Measurements from ENCODE around the gene CPE. TPM values are rescaled to one million over a fixed set of nuclear protein-coding genes. Genes with fewer than 3 reads are reported as not detected.

Gene CPE
- total RNA-seq, 1 experiment from 2014 or later: 29.3 TPM

GRCh38 chr4:165361810-165362209, 17.0 kb upstream of the CPE start:
- no peaks in the 10 kb centered on the region for H4K20me1 ChIP-seq (ENCODE audit: insufficient read depth)
- H3K27me3 ChIP-seq (ENCODE audit: insufficient read depth, low read length): no peaks in the 10 kb centered on the region
- no peaks in the 10 kb centered on the region for H3K9me2 ChIP-seq (ENCODE audit: insufficient read depth)
- no peak overlapping the region for H3K4me3 ChIP-seq (replicated peaks in 1 of 2; ENCODE audit: low read depth in 1 of 2, low read length in 2 of 2)
- no TSS peak for BruUV-seq (replicated peaks)
- CTCF ChIA-PET: interaction anchor here (0.7 kb wide), 1 partner anchor 107 kb away, joined by 3 read pairs; no protein-coding TSS in a partner anchor
- no peaks in the 10 kb centered on the region for H3K9me3 ChIP-seq (ENCODE audit: control insufficient read depth in 1 of 2, insufficient read depth in 1 of 2, low read depth in 1 of 2, low read length in 2 of 2)
- H3K27ac ChIP-seq (ENCODE audit: low read depth, low read length): no peak overlapping the region
- no peaks in the 10 kb centered on the region for H3K4me1 ChIP-seq (ENCODE audit: control insufficient read depth in 1 of 2, insufficient read depth in 2 of 2, low read length in 2 of 2)
- ATAC-seq: no peak
- no peaks in the 10 kb centered on the region for H3K79me2 ChIP-seq (ENCODE audit: insufficient read depth, low read length)
- POLR2A ChIA-PET: no interaction called here
- no peak overlapping the region for H2AFZ ChIP-seq (ENCODE audit: low read depth, low read length, poor library complexity, severe bottlenecking)
- TF ChIP-seq CEBPB (IDR thresholded peaks at IDR 0.05; ENCODE audit: low read depth): no peak
- TF ChIP-seq EGR1 (IDR thresholded peaks at IDR 0.05; ENCODE audit: low read depth): no peak
- no peak for TF ChIP-seq RAD21 (IDR thresholded peaks at IDR 0.05; ENCODE audit: low read depth)
- TF ChIP-seq SRF (IDR thresholded peaks at IDR 0.05; ENCODE audit: low read depth): no peak
- no peak for TF ChIP-seq SP1 (IDR thresholded peaks at IDR 0.05; ENCODE audit: low read depth)
- TF ChIP-seq ZFX (IDR thresholded peaks at IDR 0.05): no peak
- TF ChIP-seq POLR2A (IDR thresholded peaks at IDR 0.05; ENCODE audit: borderline replicate concordance, extremely low read depth, insufficient read depth, insufficient read length): no peak
- TF ChIP-seq, protein P1, sequence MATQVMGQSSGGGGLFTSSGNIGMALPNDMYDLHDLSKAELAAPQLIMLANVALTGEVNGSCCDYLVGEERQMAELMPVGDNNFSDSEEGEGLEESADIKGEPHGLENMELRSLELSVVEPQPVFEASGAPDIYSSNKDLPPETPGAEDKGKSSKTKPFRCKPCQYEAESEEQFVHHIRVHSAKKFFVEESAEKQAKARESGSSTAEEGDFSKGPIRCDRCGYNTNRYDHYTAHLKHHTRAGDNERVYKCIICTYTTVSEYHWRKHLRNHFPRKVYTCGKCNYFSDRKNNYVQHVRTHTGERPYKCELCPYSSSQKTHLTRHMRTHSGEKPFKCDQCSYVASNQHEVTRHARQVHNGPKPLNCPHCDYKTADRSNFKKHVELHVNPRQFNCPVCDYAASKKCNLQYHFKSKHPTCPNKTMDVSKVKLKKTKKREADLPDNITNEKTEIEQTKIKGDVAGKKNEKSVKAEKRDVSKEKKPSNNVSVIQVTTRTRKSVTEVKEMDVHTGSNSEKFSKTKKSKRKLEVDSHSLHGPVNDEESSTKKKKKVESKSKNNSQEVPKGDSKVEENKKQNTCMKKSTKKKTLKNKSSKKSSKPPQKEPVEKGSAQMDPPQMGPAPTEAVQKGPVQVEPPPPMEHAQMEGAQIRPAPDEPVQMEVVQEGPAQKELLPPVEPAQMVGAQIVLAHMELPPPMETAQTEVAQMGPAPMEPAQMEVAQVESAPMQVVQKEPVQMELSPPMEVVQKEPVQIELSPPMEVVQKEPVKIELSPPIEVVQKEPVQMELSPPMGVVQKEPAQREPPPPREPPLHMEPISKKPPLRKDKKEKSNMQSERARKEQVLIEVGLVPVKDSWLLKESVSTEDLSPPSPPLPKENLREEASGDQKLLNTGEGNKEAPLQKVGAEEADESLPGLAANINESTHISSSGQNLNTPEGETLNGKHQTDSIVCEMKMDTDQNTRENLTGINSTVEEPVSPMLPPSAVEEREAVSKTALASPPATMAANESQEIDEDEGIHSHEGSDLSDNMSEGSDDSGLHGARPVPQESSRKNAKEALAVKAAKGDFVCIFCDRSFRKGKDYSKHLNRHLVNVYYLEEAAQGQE (IDR thresholded peaks at IDR 0.05; ENCODE audit: low read depth): no peak
- TF ChIP-seq EZH2 (IDR thresholded peaks at IDR 0.05): no peak
- TF ChIP-seq SIN3A (IDR thresholded peaks at IDR 0.05; ENCODE audit: low read depth): no peak
- TF ChIP-seq, protein P2, sequence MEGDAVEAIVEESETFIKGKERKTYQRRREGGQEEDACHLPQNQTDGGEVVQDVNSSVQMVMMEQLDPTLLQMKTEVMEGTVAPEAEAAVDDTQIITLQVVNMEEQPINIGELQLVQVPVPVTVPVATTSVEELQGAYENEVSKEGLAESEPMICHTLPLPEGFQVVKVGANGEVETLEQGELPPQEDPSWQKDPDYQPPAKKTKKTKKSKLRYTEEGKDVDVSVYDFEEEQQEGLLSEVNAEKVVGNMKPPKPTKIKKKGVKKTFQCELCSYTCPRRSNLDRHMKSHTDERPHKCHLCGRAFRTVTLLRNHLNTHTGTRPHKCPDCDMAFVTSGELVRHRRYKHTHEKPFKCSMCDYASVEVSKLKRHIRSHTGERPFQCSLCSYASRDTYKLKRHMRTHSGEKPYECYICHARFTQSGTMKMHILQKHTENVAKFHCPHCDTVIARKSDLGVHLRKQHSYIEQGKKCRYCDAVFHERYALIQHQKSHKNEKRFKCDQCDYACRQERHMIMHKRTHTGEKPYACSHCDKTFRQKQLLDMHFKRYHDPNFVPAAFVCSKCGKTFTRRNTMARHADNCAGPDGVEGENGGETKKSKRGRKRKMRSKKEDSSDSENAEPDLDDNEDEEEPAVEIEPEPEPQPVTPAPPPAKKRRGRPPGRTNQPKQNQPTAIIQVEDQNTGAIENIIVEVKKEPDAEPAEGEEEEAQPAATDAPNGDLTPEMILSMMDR (IDR thresholded peaks at IDR 0.05 in 2 of 3, conservative IDR thresholded peaks at IDR 0.05 in 1 of 3; ENCODE audit: borderline replicate concordance in 1 of 3, insufficient read depth in 1 of 3, low read depth in 2 of 3, low read length in 2 of 3): no peak
- no peak overlapping the region for H3K9ac ChIP-seq (ENCODE audit: low read length)
- DNase-seq (ENCODE audit: low read depth, low spot score): no peak
- intact Hi-C loops (cut with micrococcal nuclease): no loop called here
- H3K36me3 ChIP-seq (ENCODE audit: control insufficient read depth in 1 of 2, insufficient read depth in 2 of 2, low read length in 2 of 2): no peaks in the 10 kb centered on the region
- RAD21 ChIA-PET (ENCODE audit: low non-redundant PET in 1 of 2, low total read pairs in 2 of 2, uncharacterized antibody in 2 of 2, unreplicated experiment in 2 of 2): no interaction called here
- no peak overlapping the region for H3K4me2 ChIP-seq (ENCODE audit: low read length)

All from HCT116 (cell line).